ENCODE data around the gene FARP1. TPM values are rescaled to one million over a fixed set of nuclear protein-coding genes. Genes with fewer than 3 reads are reported as not detected.

Gene FARP1
- total and polyA plus RNA-seq, 2 of the 8 experiments (the other 6 are each of a cell fraction or from before 2014, with no cell fraction given) = 24.7 to 104 TPM

DNA sequence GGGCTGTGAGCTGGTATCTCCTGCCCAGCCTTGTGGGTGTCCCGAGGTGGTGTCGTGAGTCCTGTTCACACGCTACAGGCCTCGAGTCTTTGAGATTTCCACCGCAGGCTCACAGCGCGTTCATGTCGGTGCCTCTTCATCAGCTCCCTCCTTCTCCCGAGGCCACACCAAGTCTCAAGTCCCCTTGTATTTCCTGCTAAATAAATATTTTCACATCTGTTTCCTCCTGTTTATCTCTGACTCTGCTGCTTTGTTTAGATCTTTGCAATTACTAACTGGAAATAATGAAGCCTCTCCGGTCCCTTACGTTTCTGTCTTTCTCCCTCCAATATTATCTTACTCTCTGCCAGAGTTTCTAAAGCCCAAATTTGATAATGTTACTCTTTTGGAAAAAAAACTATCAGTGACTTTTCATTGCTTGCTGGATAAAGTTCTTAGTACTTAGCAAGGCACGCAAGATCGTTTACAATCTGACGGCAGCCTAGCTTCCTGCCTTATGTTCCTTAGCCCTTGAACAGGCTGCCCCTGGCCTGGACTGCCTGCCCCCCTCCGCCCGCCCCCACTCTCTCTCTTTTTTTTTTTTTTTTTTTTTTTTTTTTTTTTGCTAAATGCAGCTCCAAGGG, 164.7 kb downstream of the FARP1 start (continued):
- TF ChIP-seq, protein P1, sequence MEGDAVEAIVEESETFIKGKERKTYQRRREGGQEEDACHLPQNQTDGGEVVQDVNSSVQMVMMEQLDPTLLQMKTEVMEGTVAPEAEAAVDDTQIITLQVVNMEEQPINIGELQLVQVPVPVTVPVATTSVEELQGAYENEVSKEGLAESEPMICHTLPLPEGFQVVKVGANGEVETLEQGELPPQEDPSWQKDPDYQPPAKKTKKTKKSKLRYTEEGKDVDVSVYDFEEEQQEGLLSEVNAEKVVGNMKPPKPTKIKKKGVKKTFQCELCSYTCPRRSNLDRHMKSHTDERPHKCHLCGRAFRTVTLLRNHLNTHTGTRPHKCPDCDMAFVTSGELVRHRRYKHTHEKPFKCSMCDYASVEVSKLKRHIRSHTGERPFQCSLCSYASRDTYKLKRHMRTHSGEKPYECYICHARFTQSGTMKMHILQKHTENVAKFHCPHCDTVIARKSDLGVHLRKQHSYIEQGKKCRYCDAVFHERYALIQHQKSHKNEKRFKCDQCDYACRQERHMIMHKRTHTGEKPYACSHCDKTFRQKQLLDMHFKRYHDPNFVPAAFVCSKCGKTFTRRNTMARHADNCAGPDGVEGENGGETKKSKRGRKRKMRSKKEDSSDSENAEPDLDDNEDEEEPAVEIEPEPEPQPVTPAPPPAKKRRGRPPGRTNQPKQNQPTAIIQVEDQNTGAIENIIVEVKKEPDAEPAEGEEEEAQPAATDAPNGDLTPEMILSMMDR (IDR thresholded peaks at IDR 0.05; ENCODE audit: control extremely low read depth in 1 of 3, insufficient read depth in 1 of 3, low read depth in 1 of 3, low read length in 3 of 3) = no peak

Data from H1 (cell line).